Upper lobe of right lung (tissue), 1 donor: ENCODE data around the gene ABCD3. TPM values are rescaled to one million over a fixed set of nuclear protein-coding genes. Genes with fewer than 3 reads are reported as not detected.

Source experiments
- total RNA-seq: library from RNA; stranded (reverse); fragmentation: NEBNext Ultra II Directional; extraction: Animal tissue kit (Norgen Biotek cat#: 25700); gene quantifications from one replicate; pipeline ENCODE4 v1.2.1, GENCODE V29; 2021
- donor health status: DM: no; HTN: yes; CAD: no; lungs with severe emphysema.

The ABCD3 gene
- total RNA-seq, 1 donor from 2014 or later = 50.9 TPM

Other genes starting within 250 kb of the ABCD3 start
- gene ARHGAP29, start 180.8 kb upstream of the ABCD3 start, total RNA-seq = 66.5 TPM
- 113 TPM for gene F3, start 123.4 kb downstream of the ABCD3 start, total RNA-seq